Measurements from ENCODE around the gene NALCN.

The NALCN gene

DNA sequence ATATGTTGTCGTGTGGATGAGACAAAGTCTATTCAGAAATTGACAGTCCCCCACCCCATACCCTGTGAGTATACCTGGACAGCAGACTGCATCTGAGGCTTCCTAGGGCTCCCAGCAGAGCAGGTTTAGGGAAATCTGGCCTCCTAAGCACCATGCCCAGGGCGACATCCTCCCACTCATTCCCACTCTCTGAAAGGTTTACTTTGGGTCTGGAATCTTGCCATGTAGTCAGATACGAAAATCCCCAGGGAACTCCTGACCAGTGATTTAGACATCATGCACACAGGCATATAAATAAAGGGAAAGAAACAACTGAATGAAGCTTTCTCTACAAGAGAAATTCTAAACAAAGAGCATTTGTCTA, 717 bp upstream of the NALCN start:
- DNase-seq (ENCODE audit: low spot score), result no peak

DNA sequence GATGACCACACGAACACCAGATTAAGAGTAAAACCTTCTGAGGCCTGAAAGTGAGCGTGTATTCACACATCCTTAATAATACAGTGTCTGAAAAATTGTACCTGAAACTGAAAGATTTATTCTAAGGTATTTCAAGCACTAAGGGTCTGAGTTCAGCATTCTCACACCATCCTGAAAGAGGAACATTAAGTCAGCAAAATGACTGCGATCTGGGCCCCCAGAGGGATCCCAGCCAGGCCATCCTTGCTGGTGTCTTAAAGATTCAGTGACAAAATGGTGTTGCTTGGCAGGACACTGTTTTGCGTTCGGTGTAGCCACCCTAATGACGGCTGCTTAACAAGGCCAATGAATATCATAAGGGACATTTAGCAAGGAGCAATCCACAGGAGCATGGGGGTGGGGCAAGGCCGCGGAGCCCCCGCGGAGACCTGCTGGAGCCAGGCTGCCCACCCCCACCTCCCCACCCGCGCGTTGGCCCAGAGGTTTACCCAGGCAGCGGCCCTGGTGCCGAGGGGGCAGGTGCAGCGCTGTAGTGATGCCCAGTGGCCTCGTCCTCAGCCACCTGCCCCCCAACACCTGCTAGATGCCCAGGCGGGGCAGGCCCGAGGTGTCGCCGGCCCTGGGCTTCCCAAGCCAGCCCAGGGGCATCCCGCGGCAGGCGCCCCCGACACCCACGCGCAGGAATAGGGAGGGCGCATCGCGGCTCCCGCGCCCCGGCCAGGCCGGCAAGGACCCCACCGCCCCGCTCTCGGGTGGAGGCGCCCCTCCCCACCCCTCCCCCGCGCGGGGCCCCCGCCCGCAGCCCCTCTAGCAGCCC, 742 bp downstream of the NALCN start:
- no peak for DNase-seq (ENCODE audit: low spot score)
- TF ChIP-seq, protein P1, sequence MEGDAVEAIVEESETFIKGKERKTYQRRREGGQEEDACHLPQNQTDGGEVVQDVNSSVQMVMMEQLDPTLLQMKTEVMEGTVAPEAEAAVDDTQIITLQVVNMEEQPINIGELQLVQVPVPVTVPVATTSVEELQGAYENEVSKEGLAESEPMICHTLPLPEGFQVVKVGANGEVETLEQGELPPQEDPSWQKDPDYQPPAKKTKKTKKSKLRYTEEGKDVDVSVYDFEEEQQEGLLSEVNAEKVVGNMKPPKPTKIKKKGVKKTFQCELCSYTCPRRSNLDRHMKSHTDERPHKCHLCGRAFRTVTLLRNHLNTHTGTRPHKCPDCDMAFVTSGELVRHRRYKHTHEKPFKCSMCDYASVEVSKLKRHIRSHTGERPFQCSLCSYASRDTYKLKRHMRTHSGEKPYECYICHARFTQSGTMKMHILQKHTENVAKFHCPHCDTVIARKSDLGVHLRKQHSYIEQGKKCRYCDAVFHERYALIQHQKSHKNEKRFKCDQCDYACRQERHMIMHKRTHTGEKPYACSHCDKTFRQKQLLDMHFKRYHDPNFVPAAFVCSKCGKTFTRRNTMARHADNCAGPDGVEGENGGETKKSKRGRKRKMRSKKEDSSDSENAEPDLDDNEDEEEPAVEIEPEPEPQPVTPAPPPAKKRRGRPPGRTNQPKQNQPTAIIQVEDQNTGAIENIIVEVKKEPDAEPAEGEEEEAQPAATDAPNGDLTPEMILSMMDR (IDR thresholded peaks at IDR 0.05; ENCODE audit: extremely low read depth, missing control alignments), result no peak

More for the DNA sequence above, 717 bp upstream of the NALCN start:
- TF ChIP-seq, protein P1 (IDR thresholded peaks at IDR 0.05; ENCODE audit: extremely low read depth, missing control alignments), result no peak

DNA sequence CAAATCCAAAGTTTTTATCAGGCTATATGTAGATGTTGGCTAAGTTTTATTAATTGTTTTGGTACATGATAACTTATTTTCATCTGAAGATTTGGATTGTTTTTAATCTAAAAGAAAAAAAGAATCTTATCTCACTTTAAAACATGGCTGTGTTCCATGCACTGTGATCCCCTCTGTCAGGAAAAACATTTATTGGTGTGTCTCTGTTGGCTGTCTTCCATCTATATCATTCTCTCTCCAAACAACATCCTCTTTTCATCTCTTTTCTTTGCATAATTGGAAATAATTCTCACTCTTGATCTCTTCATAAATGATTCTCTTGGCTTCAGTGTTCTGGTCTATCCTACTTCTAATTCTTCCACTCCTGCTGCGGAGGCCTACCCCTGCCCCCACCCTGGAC, 4.2 kb downstream of the NALCN start:
- TF ChIP-seq, protein P1 (IDR thresholded peaks at IDR 0.05; ENCODE audit: extremely low read depth, missing control alignments), result no peak
- no peak for DNase-seq (ENCODE audit: low spot score)

GRCh38 chr13:101408992-101409656, 7.2 kb downstream of the NALCN start:
- TF ChIP-seq, protein P1 (IDR thresholded peaks at IDR 0.05; ENCODE audit: extremely low read depth, missing control alignments), result no peak
- DNase-seq (ENCODE audit: low spot score), result no peak

DNA sequence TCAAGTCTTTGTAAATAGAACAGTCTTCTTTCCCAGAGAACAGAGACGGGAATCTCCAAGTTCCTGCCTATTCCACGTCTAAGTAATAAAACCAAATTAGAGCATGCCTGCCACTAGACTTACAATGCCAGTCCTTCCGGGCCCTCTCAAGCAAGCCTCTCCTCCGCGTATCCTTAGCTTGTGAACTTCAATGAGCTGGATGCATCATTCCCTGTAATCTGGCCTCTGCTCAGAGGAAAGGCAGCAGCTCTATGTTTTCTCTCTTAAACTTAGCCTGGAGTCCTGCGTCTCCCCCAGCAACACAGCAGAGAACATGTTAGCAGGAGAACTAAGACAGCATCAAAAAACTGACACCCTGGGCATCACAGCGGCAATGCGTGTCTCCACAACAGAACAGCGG, 8.2 kb downstream of the NALCN start:
- no peak for DNase-seq (ENCODE audit: low spot score)
- TF ChIP-seq, protein P1 (IDR thresholded peaks at IDR 0.05; ENCODE audit: extremely low read depth, missing control alignments), result no peak

- DNase-seq (ENCODE audit: low spot score), result no peak
Observed at GRCh38 chr13:101406791-101407190, 9.5 kb downstream of the NALCN start.

GRCh38 chr13:101401196-101401595, 15.1 kb downstream of the NALCN start:
- TF ChIP-seq, protein P1 (IDR thresholded peaks at IDR 0.05; ENCODE audit: extremely low read depth, missing control alignments), result no peak

More at GRCh38 chr13:101406791-101407190, 9.5 kb downstream of the NALCN start:
- TF ChIP-seq, protein P1 (IDR thresholded peaks at IDR 0.05; ENCODE audit: extremely low read depth, missing control alignments), result no peak

More at GRCh38 chr13:101401196-101401595, 15.1 kb downstream of the NALCN start:
- no peak for DNase-seq (ENCODE audit: low spot score)
